H1 (cell line): ENCODE measurements around the gene CCDC60.

Source experiments
- CBX5 ChIP-seq: fragments of 300-800, 300-1000 bp; sonication (generic); IDR thresholded peaks from 2 replicates; pipeline ENCODE4 v1.7.1; 2016; ENCODE audit warnings: antibody characterized with exemption, low read length, low read depth
- CEBPB ChIP-seq: IDR thresholded peaks from 2 replicates; pipeline ENCODE4 v1.6.1; 2012; ENCODE audit warnings: low read depth, low read length
- CTCF ChIP-seq, 3 experiments: IDR thresholded peaks; 1 replicate in 2 of 3; 2 replicates in 1 of 3; pipeline versions ENCODE4 v1.5.1 to v1.6.1; 2011; ENCODE audit warnings: low read length in 3 of 3, mild to moderate bottlenecking in 3 of 3, inconsistent platforms in 2 of 3, low read depth in 1 of 3, moderate library complexity in 1 of 3; ENCODE audit not compliant: insufficient read depth in 1 of 3; ENCODE audit errors: control extremely low read depth in 1 of 3
- JUN ChIP-seq: IDR thresholded peaks from 2 replicates; pipeline ENCODE4 v1.6.1; 2011; ENCODE audit warnings: low read depth, mild to moderate bottlenecking, improper control_type of control experiment, low read length
- MAFK ChIP-seq: IDR thresholded peaks from 2 replicates; pipeline ENCODE4 v1.6.1; 2012; ENCODE audit warnings: low read depth, mild to moderate bottlenecking, improper control_type of control experiment, low read length
- POLR2A ChIP-seq, 2 experiments: IDR thresholded peaks; 1 replicate in 1 of 2; 2 replicates in 1 of 2; pipeline ENCODE4 v1.6.1; 2011; ENCODE audit warnings: low read depth in 2 of 2, low read length in 2 of 2, mild to moderate bottlenecking in 2 of 2; ENCODE audit errors: control extremely low read depth in 1 of 2
- POLR2AphosphoS5 ChIP-seq: IDR thresholded peaks from 2 replicates; pipeline ENCODE4 v1.6.1; 2011; ENCODE audit warnings: low read depth, low read length
- RAD21 ChIP-seq, 2 experiments: IDR thresholded peaks in 1 of 2; conservative IDR thresholded peaks in 1 of 2; 2 replicates each; pipeline ENCODE4 v1.6.1; 2011; ENCODE audit warnings: low read depth in 2 of 2, low read length in 2 of 2, improper control_type of control experiment in 1 of 2, inconsistent platforms in 1 of 2, mild to moderate bottlenecking in 1 of 2, moderate library complexity in 1 of 2
- TAF1 ChIP-seq: IDR thresholded peaks from 2 replicates; pipeline ENCODE4 v1.6.1; 2011; ENCODE audit warnings: mild to moderate bottlenecking, low read depth, low read length
- ZNF274 ChIP-seq: IDR thresholded peaks from 2 replicates; pipeline ENCODE4 v1.7.0; 2012; ENCODE audit warnings: low read length, borderline replicate concordance; ENCODE audit errors: extremely low read depth
- TF ChIP-seq, protein P1 (sequence below): IDR thresholded peaks from 2 replicates; pipeline ENCODE4 v1.6.1; 2011; ENCODE audit warnings: low read depth, mild to moderate bottlenecking, low read length; ENCODE audit not compliant: insufficient read depth
- TF ChIP-seq, protein P2 (sequence below): IDR thresholded peaks from 2 replicates; pipeline ENCODE4 v1.6.1; 2012; ENCODE audit warnings: inconsistent platforms

DNA sequence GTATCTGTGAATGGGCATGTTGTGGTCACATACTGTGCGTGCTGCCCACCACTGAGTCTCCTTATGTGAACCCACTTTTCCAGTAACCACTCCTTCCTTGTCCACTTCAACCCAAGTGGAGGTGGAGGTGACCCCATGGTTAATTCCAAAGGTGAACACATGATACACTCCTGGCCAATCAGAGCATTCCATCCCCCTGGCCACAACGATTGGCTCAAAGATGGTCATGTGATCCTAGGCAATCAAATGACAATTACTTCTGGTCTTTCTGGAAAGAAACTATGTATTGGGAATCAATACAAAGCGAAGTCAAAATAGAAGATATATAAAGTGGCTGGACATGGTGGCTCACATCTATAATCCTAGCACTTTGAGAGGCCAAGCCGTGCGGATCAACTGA is 20.2 kb upstream of the CCDC60 start:
- TF ChIP-seq CTCF (IDR thresholded peaks at IDR 0.05; ENCODE audit: control extremely low read depth in 1 of 3, insufficient read depth in 1 of 3, low read depth in 1 of 3, low read length in 3 of 3) (no peak), ZNF274 (no peak), RAD21 (IDR thresholded peaks at IDR 0.05 in 1 of 2, conservative IDR thresholded peaks at IDR 0.05 in 1 of 2; ENCODE audit: low read depth in 2 of 2, low read length in 2 of 2) (no peak), CBX5 (no peak), POLR2AphosphoS5 (no peak), TAF1 (no peak), JUN (no peak), POLR2A (IDR thresholded peaks at IDR 0.05; ENCODE audit: control extremely low read depth in 1 of 2, low read depth in 2 of 2, low read length in 2 of 2) (no peak), CEBPB (no peak), MAFK (no peak)
- TF ChIP-seq, protein P1, sequence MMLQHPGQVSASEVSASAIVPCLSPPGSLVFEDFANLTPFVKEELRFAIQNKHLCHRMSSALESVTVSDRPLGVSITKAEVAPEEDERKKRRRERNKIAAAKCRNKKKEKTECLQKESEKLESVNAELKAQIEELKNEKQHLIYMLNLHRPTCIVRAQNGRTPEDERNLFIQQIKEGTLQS: no peak
- TF ChIP-seq, protein P2, sequence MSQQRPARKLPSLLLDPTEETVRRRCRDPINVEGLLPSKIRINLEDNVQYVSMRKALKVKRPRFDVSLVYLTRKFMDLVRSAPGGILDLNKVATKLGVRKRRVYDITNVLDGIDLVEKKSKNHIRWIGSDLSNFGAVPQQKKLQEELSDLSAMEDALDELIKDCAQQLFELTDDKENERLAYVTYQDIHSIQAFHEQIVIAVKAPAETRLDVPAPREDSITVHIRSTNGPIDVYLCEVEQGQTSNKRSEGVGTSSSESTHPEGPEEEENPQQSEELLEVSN: no peak
